ENCODE results near the gene ADD2.

The ADD2 gene

DNA sequence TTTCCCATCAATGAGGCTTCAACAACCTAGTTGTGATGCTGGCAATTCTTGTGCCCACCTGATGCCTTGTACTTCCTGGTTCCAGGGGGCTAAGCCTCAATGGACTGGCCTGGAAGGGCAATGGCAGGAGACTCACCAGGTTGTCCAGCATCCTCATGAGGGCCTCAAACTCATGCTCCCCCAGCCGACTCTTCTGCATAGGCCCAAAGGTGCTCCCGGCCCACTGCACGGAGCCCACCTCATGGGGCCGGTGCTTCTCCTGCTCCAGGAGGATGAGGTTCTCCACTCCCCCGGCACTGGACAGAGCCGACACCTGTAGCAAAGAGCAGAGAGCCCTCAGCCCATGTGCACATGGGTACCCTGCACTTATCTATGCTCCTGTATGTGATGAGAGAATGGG lies 84.5 kb downstream of the ADD2 start:
- FAIRE-seq (no peak), DNase-seq (ENCODE audit: extremely low spot score, insufficient read length, low read depth) (no peak)

DNA sequence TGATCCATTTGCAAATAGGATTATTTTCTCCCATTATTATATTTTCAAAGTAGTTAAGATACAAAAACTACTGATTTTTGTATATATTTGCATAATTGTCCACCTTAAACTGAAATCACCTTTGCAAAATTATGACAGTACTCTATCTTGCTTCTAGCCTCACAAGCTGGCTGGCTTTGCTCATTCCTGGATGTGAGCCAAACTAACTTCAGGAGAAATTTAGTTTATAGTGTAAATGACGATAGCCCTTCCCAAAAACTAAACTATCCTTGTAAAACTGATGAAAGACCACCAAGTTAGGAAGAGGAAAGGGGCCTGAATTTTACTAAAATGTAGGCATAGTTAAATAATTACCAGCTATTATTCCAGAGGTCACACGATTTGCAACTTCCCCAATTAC lies 87.3 kb downstream of the ADD2 start:
- FAIRE-seq (no peak), DNase-seq (ENCODE audit: extremely low spot score, insufficient read length, low read depth) (no peak)

DNA sequence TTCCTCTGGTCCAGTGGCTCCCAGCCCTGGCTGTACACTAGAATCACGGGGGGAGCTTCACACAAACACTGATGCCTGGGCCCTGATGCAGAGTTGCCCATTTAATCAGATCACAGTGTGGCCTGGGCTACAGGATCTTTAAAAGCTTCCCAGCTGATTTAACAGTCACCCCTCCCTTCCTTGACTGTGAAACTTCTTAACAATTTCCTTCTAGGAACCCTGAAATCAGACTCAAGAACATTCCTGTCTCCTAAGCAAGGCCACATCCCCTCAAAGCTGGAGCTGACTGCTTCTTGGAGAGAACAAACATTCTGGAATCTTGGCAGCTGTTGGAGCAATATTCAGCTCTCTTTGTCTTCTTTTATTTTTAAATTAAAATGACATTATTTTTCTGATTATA lies 88.7 kb downstream of the ADD2 start:
- DNase-seq (ENCODE audit: extremely low spot score, insufficient read length, low read depth) (no peak), FAIRE-seq (no peak)

DNA sequence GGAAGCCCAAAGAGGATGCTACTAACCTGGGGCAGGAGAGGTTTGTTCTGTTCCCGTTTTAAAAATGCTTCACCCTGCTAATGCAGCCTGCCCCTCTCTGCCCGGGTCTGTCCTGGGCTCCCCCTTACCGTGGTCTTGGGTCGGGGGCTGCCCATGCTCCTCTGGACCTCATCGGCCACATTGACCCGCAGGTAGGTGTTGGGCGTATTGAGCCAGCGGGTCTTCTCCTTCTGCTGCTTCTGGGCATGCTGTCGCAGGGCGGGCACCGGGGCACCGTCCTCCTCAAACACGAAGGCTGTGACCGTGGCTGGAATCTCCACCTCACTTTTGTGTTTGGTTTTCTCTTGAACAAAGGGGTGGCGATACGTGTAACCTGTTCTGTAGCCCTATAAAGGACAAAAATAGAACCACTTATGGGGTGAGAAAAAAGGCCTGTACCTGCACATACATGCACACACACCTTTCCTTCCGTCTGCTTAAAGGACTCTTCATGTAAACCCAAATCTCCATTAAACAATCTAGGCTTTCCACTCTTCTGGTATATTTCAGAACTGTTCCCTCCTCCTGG lies 89.3 kb downstream of the ADD2 start:
- FAIRE-seq, result no peak
- DNase-seq (ENCODE audit: extremely low spot score, insufficient read length, low read depth), result no peak

DNA sequence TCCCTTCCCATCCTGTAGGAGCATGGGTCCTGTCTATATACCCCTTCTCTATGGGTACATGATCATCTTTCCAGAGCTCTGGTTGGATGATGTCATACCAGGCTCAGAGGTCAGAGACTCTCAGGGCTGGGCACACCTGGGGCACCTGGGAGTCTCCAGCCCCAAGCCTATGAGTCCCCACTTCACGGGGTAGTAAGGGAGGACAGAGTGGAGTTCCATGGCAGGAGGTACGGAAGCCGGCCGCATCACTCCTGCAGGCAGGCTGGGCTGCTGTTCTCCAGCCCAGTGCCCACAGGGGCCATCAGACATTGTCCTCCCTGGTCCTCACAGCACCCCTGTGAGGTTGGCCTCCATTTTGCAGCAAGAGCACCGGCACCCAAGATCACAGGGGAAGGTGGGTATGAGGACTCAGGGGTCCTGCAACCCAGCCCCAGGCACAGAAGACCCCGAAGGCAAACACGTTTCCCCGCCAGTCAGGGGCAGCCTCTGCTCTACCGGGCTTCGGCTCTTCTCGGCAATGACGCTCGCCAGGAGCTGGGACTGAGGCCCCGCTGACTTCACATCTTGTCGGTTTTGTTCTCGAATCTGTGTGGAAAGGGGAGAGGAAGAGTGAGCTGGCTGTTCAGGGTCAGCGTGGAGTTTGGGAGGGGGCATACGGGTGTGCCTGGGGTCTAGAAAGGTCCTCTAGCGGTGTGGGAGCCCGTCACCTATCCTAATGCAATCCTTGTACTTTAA lies 91.5 kb downstream of the ADD2 start:
- FAIRE-seq, result no peak
- DNase-seq (ENCODE audit: extremely low spot score, insufficient read length, low read depth), result no peak

DNA sequence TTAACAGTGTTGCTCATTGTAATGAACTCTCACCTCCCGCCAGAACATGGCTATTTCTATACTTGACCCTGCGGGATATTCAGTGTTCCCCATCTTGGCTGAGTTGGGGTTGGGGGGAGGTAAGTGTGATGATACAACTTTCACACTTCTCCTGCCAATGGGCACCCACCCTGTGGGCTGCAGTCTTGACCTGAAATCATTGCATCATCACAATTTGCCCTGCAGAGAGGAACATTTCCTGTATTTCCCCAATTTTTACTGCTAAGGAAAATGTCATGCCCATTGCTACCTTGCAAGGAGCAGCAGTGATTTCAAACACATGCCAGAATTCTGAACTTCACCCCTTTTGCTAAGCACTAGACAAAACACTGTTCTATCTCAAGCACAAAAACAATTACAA lies 92.1 kb downstream of the ADD2 start:
- no peak for FAIRE-seq

DNA sequence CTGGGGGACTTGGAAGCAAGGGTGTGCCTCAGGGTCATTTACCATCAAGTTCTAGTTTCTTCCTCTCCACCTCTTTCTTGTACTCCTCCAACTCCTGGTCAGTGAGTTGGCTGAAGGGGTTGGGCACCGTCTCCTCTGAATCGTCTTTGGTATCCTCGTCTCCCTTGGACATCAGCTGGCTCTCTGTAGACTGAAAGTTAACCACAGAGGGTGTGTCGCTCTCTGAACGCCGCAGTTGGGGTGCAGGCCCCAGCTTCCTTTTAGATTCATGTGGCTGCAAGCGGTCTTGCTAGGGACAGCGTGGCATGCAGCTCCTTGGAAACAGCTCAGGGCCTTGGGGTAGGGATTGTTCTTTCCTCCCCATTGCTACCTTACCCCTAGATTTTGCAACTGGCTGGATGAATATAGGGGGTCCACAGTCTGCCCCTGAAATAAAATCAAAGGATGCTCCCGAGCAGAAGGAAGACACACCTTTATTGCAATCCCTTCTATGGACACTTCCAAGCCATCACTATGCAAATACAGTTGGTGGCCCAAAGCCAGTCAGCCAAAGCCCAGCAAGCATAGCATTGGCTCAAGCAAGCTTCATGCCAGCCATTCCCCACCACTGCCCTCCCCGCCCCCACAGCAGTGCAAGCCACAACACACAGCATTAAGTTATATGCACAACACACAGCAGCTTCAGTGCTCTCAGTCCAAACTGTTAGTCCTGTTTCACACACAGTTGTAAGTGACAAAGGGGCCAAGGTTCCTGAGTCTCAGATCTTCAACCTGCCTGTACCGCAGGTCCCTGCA lies 93.2 kb downstream of the ADD2 start:
- FAIRE-seq (no peak), DNase-seq (ENCODE audit: extremely low spot score, insufficient read length, low read depth) (no peak)

More for the DNA sequence above, 92.1 kb downstream of the ADD2 start:
- DNase-seq (ENCODE audit: extremely low spot score, insufficient read length, low read depth), result no peak

DNA sequence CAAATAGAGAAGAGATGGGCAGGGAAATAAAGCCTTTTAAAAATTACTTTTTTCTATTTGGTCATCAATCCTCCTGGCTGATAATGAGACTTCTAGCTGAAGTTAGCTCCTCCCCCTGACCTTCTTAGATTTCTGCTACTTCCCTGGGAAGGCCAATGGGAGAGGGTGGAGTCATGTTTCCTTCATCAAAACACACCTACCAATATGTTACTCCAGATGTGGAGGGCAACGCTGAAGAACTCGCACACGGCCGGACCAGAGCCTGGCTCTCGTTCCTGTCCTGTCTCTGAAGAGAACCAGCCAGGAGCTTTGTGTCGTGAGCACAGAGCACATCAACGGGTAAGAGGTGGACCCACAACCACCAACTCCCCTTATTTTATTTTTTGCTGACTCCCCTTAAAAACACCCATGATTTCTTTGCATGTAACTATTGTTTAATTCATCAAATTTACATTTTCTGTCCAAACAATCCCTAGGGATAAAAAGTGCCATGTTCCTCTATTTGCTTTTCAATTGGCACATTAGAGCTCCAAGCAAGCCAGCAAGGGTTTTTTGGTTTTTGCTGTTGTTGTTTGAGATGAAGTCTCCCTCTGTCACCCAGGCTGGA lies 94.9 kb downstream of the ADD2 start:
- FAIRE-seq, result no peak

DNA sequence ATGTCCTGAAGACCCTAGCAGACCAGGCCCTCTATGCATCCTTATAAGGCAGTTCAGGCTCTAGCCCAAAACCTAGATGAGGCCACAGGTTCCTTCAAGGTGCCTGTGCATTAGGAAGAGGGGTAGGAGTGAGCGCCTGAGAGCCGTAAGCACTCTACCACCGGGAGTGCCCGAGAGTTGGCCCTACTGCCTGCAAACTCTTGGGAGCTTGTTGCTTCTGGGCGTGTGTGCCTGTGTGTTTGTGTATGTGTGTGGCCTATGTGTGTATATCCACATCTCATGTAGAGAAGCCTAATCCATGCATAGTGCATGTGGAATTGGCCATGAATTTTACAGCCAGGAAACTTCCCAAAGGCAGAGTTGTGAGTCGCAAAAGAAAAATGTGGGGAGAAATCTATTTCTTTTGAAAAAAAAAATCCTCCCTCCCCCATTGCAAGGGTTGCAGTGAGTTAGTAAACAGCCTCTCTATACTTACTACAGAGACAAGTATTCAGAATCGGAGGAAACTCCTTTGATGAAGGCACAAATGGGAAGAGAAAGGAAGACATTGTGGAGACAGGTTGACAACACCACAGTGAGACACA lies 96.8 kb downstream of the ADD2 start:
- DNase-seq (ENCODE audit: extremely low spot score, insufficient read length, low read depth) (no peak), FAIRE-seq (no peak)

More for the DNA sequence above, 94.9 kb downstream of the ADD2 start:
- no peak for DNase-seq (ENCODE audit: extremely low spot score, insufficient read length, low read depth)

DNA sequence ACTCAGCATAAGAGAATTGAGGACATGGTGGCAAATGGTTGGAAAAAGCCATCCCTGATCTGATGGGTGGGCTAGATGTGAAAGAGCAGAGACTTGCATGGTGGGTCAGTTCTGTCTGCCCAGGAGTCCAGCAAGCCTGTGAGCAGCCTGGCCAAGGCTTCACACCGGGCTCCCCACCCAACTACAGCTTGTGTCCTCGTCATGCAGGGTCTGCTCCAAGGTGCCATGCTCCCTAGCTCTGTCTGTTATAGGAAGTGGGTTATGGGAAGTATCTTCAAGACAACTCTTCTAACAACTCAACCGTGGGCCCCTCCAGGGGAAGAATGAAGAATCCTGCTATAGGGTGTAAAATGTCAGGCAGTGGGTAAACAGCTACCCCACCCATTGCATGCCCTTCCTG lies 97.4 kb downstream of the ADD2 start:
- DNase-seq (ENCODE audit: extremely low spot score, insufficient read length, low read depth), result no peak
- FAIRE-seq, result no peak

DNA sequence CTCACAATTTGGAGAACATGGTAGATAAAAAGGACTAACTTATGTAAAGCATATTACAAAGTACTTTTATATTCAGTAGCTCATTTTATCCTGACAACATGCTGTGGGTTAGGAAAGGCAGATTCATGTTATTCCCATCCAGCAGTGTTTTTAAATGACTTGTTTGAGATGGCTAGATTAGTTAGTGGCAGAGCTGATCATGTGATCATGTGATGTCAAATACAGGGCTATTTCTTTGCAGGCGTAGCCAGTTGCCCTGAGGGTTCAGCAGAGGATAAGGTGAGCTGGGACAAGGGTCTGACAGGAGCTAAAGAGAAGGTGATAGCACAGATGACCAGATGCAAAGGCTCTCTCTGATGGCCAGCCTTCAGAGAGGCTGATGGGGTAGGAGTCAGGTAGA lies 97.8 kb downstream of the ADD2 start:
- FAIRE-seq (no peak), DNase-seq (ENCODE audit: extremely low spot score, insufficient read length, low read depth) (no peak)

DNA sequence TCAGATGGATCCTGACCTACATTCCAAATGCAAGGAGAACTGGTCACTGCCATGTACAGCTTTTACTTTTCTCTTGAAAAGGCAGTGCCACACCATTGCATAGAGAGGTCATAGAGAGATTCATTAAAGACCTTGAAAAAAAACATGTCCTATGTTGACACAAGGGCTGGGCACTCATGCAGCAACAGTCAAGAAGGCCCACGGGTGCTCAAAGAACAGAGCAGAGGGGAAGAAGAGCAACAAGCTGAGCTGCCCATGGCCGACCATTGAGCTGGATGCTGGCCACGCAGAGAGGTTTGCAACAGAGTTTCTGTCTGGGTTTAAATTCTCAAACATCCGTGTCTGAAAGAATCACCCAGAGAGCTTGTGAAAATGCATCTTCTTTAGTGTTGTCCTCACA lies 99.1 kb downstream of the ADD2 start:
- FAIRE-seq (no peak), DNase-seq (ENCODE audit: extremely low spot score, insufficient read length, low read depth) (no peak)

DNA sequence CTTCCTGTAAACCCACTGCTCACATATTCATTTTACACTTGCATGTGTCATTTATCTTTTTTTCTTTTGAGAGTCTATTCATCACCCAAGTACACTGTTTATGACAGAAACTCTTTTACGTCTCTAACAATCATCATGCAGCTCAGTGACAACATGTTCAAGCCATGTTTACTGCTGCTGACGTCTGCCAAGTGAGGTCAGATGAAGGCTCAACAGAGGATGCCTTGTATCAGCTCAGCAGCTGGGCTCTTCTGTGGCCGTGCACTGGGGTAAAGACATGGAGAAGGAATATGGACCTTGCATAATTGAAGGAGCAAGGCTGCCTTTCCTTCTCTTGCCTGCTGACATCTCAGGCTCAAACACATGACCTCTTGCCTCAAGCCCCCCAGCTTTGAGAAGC lies 99.6 kb downstream of the ADD2 start:
- FAIRE-seq, result no peak
- DNase-seq (ENCODE audit: extremely low spot score, insufficient read length, low read depth), result no peak

DNA sequence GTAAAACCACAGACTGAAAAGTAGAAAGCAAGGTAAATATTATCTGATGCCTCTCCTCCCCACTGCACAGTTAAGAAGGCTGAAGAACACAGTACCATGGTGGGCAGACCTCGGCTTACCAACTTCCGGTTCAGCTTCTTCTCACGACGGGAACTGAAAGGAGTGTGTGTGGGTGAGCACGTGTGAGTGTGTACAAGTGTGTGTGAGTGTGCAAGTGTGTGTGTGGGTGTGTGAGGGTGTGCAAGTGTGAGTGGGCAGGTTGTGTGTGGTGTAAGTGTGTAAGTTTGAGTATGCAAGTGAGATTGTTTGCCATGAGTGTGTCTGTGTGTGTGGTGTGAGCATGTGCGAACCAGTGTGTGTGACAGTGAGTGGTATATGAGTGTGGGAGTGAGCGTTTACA lies 103.5 kb downstream of the ADD2 start:
- no peak for FAIRE-seq

DNA sequence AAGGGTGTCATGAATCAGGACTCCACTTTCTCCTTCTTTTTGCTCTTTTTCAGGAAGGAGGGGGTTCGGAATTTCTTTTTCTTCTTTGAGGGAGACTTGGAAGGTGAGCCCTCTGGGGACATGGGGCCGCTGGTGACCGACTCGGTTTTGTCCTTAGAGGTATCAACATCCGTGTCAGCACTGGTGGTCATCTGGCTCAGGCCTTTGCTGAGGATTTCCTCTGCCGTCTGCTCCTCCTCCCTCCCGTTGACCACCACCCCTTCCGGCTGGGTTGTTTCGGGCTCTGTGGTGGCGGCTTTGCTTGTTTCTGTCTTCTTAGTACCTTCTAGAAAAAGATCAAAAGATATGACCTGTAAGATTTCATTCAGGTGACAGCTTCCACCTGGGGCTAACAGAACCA lies 104.6 kb downstream of the ADD2 start:
- FAIRE-seq (no peak), DNase-seq (ENCODE audit: extremely low spot score, insufficient read length, low read depth) (no peak)

More for the DNA sequence above, 103.5 kb downstream of the ADD2 start:
- DNase-seq (ENCODE audit: extremely low spot score, insufficient read length, low read depth), result no peak

DNA sequence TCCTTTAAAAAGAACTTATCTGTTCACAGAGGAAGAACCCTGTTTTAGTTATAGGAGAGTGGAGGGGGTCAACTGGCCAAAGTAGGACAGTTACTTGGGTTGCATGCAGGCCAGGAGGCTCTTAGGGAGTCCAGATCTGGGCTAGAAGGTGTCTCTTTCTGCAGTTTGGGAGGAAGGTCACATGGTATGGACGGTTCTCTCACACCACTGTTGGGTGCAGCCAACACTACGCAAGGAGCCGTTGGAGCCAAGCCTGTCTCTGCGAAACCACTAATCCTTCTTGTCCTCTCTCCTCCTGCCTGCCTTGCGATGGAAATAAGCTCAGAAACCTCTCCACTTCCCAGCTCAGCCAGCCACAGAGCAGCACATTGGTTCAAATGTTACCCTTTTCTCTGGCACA lies 108.4 kb downstream of the ADD2 start:
- no peak for FAIRE-seq

DNA sequence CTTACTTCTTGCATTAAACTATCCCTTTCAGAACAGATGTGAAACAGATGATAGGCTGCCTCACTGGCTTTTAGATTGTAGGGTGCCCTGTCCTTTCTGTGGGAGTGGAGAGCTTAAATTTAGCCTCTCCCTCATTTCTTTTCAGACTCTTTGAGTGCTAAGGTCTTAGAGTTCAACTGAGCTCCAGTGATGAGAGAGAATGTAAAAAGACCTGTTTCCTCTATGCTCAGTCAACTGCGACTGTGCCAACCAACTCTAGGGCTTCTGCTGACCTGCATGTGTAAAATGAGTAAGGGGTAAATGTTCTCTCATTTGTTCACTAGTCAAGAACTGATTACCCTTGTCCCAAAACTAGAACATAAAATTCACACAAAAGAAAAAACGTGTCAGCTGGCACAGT lies 109.5 kb downstream of the ADD2 start:
- FAIRE-seq (no peak), DNase-seq (ENCODE audit: extremely low spot score, insufficient read length, low read depth) (no peak)

More for the DNA sequence above, 108.4 kb downstream of the ADD2 start:
- DNase-seq (ENCODE audit: extremely low spot score, insufficient read length, low read depth), result no peak

DNA sequence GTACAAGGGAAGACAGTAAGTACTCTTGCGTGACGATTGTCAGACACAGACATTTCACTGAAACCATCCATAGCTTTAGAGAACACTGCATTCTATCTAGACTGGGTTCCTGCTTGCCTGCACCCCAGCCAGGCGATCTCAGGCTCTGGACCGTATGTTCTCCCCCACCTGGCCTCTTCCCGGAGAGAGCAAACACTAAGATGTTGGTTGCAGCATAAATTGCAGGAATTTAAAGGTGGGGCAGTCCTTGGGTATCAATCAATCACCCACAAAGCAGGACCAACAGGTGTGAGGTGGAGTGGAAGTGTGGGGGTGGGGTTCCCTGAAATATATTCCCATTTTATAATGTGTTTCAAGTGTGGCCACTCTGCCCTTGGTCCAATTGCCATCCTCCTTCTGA lies 110.8 kb downstream of the ADD2 start:
- FAIRE-seq (no peak), DNase-seq (ENCODE audit: extremely low spot score, insufficient read length, low read depth) (no peak)

DNA sequence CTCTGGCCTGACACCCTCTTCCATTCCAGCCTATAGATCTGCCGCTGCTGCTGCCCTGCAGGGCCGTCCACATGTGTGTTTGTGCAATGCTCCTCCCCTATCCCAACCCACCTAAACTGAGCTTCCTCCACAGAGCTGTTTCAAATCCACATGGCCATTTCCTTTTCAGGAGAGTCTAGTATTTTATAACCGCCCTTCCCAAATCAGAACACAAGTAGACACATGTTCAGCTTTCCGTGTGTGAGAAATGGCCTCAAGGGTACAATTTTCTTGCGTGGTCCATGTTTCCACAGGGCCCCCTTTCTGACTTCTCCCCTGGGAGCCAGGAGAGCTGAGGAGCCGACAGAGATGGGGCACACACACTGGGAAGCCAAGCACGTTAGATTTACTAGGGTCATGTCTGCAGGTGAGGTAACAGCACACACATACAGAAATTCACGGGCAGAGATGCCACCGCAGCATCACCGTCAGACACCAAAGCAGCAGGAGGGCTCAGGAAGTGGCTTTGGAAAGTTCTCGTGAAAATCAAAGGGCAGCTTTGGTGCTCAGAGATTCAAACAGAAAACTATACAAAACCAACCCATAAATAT lies 111.5 kb downstream of the ADD2 start:
- DNase-seq (ENCODE audit: extremely low spot score, insufficient read length, low read depth), result no peak
- FAIRE-seq, result no peak

DNA sequence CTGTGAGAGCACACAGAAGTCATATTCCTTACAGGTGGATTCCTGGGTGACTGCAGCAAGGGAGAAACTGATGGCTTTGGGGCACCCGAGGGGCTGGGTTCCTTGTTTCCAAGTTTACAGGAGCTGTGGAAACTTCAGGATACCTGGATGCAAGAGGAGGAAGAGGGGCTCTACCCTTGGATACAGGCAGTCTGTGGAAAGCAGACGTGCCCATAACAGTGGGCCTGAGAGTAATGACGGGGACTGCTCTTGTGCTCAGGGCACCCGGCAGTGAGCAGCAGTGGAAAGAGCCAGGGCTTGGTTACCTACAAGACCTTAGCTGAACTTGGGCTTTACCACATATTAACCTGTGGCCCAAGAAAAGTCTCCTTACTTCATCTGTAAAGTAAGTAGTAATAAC lies 112.2 kb downstream of the ADD2 start:
- FAIRE-seq, result no peak
- DNase-seq (ENCODE audit: extremely low spot score, insufficient read length, low read depth), result no peak
